ENCODE measurements around the gene ATF6. TPM values are rescaled to one million over a fixed set of nuclear protein-coding genes. Genes with fewer than 3 reads are reported as not detected.
A peak's percentile ranks its signal among the peaks of the same experiment; 100 is the strongest.
"Not testable (repeated sequence)": the region's sequence is repeated elsewhere in the genome, so short reads cannot be mapped to it uniquely, and the experiment has no call there.

The ATF6 gene
- total RNA-seq, 1 donor from 2014 or later, result 26.7 TPM

DNA sequence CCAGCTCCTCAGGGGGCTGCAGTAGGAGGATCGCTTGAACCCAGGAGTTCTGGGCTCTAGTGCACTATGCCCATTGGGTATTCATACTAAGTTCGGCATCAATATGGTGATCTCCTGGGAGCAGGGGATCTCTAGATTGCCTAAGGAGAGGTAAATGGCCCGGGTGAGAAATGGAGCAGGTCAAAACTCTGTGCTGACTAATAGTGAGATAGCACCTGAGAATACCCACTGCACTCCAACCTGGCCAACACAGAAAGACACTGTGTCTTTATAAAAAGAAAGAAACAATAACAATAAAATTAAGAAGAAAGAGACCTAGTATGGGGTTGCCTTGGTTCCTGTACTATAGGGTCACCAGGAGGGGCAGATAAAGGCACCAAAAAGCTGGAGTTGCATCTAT lies 30.3 kb upstream of the ATF6 start:
- DNase-seq, result no peak

DNA sequence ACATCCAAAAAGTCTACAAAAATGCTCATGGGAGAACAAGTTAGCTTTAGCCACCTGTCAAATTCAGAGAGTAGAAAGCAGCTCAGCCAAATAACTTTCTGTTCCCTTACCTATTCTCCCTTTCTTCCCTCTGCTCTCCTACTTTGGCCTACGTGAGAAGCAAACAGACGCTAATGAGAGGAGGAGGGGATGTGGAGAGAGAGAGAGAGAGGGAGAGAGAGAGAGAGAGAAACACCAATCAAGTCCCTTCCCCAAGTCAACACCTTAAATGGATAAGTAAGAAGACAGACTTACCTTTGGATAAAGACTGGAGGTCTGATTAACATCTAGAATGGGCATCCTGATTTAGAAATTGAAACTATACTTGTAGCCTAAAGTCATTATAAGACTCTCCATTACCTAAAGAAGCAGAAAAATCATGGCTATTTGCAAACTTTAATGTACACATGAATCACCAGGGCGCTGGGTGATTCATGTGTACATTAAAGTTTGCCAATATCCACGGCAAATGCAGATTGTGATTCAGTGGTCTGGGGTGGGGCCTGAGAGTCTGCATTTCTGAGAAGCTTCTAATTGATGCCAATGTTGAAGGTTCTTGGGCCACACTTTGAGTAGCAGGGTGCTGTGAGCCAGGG lies 29.7 kb upstream of the ATF6 start:
- no peak for DNase-seq

DNA sequence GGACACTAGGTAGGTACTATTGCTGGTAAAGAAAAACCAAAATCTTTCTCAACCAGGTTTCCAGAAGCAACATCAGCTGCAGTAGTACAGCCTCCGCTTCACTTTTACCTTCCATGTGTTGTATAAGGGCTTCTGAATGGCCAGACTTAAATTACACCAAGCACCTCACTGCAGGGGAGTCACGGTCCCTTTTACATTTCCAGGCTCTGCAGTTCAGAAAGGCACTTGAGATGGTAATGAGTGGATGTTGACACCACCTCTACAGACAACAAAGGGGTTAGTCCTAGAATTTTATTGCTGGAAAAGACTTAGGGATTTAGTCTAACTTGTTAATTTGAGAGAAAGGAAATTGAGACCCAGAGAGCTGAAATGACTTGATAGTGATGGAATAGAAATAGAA lies 28.5 kb upstream of the ATF6 start:
- DNase-seq, result no peak

DNA sequence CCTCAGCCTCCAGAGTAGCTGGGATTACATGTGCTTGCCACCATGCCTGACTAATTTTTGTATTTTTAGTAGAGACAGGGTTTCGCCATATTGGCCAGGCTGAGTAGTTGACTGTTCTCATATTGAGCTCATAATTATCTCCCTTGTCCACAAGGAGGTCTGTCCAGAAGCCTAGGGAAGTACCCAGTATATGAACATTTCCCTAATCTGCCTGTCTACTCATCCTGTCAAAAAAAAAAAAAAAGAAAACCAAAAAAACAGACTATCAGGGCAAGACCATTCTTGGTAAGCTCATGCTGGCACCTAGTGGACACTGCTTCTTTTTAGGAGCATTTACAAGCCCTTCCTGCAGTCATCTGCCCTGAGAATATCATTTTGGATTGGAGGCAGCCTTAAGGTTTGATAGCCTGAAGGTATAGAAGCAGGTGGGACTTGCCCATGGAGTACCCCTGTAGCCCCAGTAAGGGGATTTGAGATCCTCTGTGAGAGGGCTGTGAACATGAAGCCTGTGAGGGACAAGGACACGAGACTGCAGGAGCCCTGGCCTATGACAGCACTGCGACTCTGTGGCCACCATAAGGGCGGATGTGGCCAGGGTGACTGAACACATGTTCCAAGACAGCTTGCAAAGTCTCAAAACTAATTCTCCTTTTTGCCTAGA lies 27.4 kb upstream of the ATF6 start:
- peak; percentile 40 for DNase-seq

DNA sequence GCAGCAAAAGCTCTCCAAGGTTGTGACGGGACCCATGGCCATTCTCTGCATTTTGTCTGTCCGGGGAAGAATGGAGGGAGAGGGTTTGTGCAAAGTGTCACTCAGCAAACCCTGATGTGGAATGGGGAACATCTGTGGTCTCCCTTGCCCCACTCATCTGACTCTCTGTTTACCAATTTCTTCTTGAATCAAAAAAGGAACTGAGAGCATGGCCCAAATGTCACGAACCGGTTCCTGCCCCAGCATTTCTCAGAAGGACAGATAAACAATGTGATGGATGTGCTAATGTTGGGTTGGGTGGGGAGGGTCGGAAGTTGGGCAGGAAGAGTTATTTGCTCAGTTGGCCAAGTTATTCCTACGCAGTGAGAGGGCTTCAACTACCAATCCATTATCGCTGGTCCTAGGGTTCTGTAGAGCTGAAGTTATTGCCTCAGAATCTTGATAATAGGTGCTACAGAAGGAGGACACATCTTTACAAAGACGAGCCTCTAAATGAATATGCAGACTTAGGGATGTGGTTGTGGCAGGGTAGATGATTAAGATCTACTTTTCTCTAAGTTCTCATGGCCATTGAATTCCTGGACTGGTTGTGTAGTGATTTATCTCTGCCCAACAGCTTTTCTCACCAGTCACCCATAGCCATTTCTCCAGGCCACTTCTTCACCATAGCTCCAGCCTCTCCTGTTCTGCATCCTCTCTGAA lies 26.1 kb upstream of the ATF6 start:
- DNase-seq, result no peak

DNA sequence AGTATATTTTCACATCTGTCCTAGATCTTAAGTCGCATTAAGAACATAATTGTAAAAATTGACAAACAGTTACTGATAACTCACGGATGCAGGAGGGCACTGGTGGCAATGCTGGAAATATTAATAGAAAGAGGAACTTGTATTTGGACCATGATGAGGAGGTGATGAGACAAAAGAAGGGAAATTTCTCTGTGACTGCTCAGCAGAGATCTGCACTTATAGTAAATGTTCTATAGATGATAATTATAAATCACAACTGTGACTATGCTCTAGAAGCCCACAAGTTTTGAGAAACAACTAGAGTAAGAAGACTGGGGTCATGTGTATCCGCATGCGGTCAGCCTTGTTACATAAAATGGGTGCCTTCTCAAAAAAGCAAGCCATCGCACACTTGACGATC lies 25.2 kb upstream of the ATF6 start:
- DNase-seq, result no peak

DNA sequence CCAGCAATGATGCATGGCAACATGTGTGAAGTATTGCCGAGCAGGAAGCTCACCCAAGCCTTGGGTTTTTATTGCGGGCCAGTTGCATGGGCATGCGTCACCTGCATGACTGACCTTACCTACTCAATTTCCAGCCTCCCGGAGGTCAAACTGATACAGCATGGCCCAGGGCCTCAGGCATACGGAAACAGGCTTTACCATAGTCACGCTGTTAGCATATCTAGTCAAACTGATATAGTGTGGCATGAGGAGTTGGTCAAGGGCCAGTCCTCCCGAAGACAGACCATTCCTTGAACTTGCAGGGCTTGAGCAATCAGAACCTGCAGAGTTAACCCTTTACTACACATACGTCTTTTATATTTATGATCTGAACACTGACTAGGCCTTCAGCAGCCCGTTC lies 22.9 kb upstream of the ATF6 start:
- no peak for DNase-seq

DNA sequence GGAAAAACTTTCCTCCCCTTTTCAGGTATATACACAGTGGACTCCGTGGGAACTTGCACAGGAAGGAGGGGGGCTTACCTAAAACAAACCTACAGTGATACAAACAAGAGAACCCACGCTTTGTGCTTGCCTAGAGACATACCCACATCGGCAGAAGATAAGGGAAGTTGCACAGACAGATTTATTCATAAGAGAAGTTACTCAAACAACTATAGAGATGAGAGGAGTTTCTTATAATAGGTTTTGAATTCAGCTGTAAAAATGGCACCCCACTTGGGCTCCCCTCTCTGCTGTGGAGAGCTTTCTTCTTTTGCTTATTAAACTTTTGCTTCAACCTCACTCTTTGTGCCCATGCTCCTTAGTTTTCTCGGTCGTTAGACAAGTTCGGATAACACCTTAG lies 18.3 kb upstream of the ATF6 start:
- DNase-seq, result no peak

DNA sequence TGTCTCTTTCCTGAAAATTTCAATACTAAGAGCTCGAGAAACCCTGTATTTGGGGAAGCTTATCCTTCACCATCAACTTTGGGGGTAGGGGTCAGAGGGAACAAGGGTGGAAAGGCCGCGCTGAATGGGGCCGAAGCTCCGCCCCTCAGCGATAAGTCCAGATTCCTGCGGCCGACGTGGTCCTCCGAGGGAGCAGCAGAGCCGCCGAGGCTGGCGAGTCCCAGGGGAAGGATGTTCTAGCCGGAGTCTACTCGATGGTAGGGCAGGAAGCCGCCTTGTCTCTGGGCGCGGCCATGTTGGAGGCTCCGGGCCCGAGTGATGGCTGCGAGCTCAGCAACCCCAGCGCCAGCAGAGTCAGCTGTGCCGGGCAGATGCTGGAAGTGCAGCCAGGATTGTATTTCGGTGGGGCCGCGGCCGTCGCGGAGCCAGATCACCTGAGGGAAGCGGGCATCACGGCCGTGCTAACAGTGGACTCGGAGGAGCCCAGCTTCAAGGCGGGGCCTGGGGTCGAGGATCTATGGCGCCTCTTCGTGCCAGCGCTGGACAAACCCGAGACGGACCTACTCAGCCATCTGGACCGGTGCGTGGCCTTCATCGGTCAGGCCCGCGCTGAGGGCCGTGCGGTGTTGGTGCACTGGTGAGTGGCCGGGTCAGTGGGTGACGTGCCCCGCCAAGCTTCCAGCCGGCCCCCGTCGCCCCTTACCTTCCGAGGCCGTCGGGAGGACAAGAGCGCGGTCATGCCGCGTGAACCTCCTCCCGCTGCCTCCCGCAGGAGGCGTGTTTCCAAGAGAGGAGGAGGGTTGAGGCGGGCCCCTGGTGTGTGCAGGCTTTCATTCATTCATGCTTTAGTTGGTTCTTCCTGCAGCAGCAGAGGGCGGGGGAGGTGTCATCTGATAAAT lies 16.4 kb upstream of the ATF6 start, which contains the start of gene DUSP12:
Gene DUSP12 (plus strand): TSS at position 278 of the 899 bp plus-strand sequence. CDS start 16 bp downstream, at position 294.
- DNase-seq, result peak; percentile 98

DNA sequence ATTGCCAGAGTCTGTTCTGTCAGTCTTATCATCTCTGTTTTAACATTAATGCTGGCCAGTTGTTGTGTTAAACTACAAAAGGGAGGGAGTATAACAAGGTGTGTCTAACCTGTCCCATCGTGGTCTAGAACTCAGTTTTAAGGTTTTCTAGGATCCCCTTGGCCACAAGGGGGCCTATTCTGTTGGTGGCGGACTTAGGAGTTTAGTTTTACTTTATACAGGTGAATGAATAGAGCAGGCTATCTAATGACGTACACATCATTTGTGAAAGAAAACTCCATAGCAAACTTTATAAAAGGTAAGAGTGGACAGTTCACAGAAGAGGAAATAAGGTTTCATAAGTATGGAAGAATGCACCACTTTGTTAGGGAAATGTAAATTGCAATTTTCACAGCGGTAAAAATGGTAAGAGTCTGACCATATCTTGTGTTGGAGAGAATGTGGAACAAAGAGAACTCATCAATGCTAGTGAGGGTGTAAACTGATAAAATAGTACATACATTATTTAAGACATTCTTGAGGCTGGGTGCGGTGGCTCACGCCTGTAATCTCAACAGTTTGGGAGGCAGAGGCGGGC lies 2.5 kb upstream of the ATF6 start:
- no peak for DNase-seq

DNA sequence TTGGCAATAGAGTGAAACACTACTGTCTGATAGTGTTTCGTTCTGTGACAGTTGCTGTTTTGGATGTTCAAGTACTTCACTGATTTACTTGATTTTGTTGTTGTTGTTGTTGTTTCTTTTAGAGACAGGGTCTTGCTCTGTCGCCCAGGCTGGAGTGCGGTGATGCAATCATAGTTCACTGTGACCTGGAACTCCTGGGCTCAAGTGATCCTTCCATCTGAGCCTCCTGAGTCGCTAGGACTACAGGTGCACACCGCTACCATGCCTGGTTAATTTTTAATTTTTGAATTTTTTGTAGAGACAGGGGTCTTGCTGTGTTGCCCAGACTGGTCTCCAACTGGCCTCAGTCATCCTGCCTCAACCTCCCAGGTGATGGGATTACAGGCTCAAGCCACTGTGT lies 2.3 kb downstream of the ATF6 start:
- DNase-seq, result no peak

DNA sequence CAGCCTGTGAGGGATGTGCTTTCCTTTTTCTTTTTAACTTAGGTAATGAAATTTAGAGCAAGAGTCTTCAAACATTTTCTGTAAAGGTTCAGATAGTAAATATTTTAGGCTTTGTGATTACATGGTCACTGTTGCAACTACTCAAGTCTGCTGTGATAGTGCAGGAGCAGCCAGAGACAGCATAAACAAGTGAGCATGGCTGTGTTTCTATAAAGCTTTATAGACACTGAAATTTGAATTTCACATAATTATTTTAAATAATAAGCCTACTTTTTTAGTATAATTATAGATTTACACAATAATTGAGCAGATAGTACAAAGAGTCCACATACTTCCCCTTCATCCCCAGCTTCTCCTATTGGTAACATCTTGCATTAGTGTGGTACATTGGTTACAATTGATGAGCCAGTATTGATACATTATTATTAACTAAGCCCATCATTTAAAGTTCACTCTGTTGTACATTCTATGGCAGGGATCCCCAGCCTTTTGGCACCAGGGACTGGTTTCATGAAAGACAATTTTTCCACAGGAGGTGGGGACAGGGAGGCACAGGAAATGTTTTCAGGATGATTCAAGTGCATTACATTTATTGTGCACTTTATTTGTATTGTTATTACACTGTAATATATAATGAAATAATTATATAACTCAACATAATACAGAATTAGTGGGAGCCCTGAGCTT lies 3.0 kb downstream of the ATF6 start:
- no peak for DNase-seq

DNA sequence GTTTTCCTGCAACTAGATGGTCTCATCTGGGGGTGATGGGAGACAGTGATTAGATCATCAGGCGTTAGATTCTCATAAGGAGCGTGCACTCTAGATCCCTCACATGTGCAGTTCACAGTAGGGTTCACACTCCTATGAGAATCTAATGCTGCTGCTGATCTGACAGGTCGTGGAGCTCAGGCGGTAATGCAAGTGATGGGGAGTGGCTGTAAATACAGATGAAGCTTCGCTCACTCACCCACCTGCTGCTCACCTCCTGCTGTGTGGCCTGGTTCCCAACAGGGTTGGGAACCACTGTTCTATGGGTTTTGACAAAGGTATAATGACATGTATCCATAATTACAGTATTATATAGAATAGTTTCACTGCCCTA lies 3.5 kb downstream of the ATF6 start:
- not testable (repeated sequence) for DNase-seq

DNA sequence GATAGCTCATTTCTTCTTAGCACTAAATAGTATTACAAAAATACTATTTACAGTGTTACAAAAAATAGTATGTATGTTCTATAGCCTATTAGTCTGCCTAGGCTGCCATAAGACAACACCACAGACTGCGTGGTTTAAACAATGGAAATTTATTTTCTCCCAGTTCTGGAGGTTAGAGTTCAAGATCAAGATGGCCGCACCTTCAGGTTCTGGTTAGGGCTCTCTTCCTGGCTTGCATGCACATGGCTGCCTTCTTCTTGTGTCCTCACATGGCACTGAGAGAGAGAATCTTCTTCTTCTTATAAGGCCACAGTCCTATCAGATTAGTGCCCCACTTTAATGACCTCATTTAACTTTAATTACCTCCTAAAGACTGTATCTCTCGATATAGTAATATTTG lies 4.1 kb downstream of the ATF6 start:
- no peak for DNase-seq

DNA sequence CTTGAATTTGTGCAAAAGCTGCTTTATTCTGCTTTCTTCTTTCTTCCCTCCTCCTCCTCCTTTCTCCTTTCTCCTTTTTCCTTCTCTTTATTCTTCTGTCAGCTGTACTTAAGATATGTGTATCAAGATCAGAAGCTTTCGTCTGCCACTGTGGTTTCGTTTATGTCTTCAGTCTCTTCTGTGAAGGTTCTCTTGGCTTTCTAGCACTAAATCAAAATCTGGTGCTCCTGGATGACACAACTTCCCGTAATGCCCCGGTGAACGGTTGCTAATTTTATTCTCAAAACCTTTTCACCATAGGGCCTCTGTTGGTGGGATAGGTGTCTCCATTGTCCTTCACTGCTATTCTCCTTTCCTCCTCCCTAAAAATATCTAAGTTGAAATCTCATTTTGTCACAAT lies 5.0 kb downstream of the ATF6 start:
- no peak for DNase-seq

DNA sequence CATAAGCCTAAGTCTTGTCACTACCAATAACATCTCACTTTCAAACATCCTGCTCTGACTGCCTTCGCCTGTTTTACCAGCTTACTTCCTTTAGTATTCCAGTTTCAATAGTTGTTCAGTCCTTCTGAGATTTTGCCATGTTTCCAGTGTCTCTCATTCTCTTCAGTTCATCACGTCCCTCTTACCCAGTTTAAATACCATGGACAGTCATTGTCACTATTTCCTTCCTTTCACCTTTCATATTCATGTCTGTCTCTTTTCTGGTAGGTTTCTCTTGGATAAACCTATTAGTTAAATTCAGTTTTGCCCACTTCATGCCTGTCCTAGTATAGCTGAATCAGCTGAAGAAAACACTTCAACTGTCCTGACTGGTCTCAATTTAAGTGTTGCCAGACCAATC lies 5.9 kb downstream of the ATF6 start:
- no peak for DNase-seq

DNA sequence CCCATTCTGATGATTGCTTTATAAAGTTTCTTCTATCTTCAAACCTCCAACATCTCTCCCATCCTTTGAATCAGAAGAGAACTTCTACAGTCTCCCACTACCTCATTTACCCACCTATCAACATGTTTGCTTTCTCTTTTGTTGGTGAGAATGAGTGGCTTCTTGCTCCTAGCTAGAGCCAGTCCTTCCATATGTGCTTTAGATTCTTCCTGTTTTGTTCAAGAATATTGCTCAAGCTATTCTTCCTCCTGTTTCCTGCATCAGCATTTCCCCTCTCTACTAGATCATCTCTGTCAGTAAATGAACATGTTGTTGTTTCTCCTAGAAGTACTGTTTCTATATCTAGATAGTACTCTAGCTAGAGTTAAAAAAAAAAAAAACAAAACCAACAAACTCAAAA lies 6.3 kb downstream of the ATF6 start:
- no peak for DNase-seq

DNA sequence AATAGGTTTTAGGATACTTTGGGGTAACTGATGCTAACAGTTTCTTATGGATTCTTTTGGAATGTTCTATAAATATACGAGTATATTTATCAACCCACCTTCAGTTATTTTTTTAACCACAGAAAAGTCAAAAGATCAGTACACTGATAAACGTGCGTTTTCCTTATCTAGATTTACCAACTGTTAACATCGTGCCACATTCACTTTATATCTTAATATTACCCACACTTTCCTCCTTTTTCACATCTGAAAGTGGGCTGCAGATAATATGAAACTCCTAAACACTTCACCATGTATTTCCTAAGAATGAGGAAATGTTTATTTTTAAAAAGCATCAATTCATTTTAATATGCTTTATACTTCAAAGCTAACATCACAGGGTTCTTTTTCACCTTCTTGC lies 7.7 kb downstream of the ATF6 start:
- DNase-seq, result no peak

DNA sequence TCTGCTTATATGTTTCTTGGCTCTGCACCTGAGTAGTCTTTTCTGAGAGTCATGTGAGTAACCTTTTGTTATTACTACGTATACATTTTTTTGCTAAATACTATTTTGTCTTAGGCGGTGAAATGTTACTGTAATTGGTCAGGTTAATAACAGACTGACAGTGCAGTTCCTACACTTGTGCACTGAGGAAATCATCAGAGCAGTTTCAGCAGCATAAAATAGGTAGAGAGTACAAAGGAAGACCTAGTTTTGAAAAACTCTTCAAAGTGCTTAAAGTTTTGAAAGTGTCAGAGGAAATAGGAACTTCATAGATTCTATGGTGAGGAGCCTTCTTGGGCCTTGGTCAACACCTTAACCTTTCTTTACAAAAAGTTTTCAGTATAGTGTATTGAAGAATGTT lies 11.1 kb downstream of the ATF6 start:
- no peak for DNase-seq

DNA sequence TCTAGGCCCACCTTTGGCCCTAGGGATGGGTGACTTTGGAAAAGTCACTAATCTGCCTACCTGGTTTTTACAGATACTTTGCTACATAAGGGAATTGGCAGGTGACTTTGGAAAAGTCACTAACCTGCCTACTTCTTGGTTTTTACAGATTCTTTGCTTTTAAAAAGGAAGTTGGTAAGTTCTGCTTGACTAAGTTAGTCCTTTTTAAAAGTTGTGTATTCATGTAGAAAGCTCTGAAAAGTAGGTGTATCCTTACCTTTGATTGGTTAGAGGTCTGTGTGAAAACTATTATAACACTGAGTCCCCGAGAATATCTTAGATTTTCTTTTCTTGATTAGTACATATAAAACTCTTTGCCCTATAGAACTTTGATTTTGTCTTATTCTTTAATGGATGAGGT lies 12.4 kb downstream of the ATF6 start:
- DNase-seq, result no peak

DNA sequence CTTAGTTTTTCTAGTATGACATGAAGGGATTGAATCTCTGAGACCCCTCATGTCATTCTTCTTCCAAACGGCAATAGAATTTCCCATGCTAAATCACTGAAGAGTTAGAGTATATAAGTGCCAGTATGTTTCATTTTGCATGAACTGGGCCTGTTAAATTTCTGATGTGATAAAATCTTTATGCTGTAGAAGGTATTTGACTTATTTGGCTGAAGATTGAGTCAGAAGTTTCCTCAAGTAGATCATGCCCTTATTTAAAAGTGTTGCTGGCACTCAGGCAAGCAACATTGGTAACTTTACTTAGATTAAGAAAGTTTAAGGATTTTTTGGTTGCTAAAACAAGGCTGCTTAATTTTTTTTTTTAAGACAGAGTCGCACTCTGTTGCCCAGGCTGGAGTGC lies 13.3 kb downstream of the ATF6 start:
- DNase-seq, result no peak

DNA sequence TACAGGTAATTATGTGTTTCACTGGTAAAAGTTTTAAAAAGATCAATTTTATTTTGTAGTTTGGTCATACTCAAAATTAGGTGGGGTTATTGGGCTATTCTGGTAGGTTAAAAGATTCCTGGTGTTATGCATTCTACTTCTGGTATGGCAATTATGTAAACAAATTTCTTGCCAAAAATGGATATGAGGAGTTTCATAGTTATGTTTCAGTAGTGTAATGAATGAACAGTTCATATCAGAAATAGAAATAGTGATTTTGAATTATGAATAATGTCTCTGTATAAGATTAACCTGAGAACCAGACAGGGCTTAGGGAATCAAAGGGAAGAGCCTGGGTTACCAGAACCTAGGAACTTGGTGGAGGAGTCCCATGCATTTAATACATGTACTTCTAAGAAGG lies 15.9 kb downstream of the ATF6 start:
- DNase-seq, result no peak

Data from tongue (tissue), 2 donors.